ENCODE measurements around the gene FRRS1L.

FRRS1L gene

GRCh38 chr9:109172935-109173334 lies 5.9 kb upstream of the FRRS1L start:
- DNase-seq, result no peak

- DNase-seq, result no peak
These were observed 4.9 kb upstream of the FRRS1L start for GRCh38 chr9:109171926-109172325.

- DNase-seq, result no peak
These were observed 1.1 kb upstream of the FRRS1L start for GRCh38 chr9:109168170-109168569.

GRCh38 chr9:109167716-109168115 lies 667 bp upstream of the FRRS1L start:
- DNase-seq, result no peak

GRCh38 chr9:109166171-109166770 lies 778 bp downstream of the FRRS1L start:
- no peak for DNase-seq

GRCh38 chr9:109164042-109164441 lies 3.0 kb downstream of the FRRS1L start:
- no peak for DNase-seq

- no peak for DNase-seq
These were observed 3.9 kb downstream of the FRRS1L start for GRCh38 chr9:109163194-109163593.

- no peak for DNase-seq
These were observed 4.4 kb downstream of the FRRS1L start for GRCh38 chr9:109162677-109163076.

- no peak for DNase-seq
These were observed 5.6 kb downstream of the FRRS1L start for GRCh38 chr9:109161471-109161870.

GRCh38 chr9:109159583-109159982 lies 7.5 kb downstream of the FRRS1L start:
- DNase-seq, result no peak

GRCh38 chr9:109158651-109159050 lies 8.4 kb downstream of the FRRS1L start:
- no peak for DNase-seq

- no peak for DNase-seq
These were observed 10.3 kb downstream of the FRRS1L start for GRCh38 chr9:109156708-109157107.

GRCh38 chr9:109150925-109151545 lies 16.0 kb downstream of the FRRS1L start:
- DNase-seq, result no peak

- DNase-seq, result no peak
These were observed 17.3 kb downstream of the FRRS1L start for GRCh38 chr9:109149722-109150121.

GRCh38 chr9:109149089-109149488 lies 18.0 kb downstream of the FRRS1L start:
- DNase-seq, result no peak

- no peak for DNase-seq
These were observed 22.0 kb downstream of the FRRS1L start for GRCh38 chr9:109145051-109145450.

- no peak for DNase-seq
These were observed 23.0 kb downstream of the FRRS1L start for GRCh38 chr9:109143881-109144562.

GRCh38 chr9:109141375-109141774 lies 25.7 kb downstream of the FRRS1L start:
- DNase-seq, result no peak

GRCh38 chr9:109139851-109140250 lies 27.2 kb downstream of the FRRS1L start:
- no peak for DNase-seq

GRCh38 chr9:109138421-109138820 lies 28.6 kb downstream of the FRRS1L start:
- no peak for DNase-seq

GRCh38 chr9:109134167-109134578 lies 32.9 kb downstream of the FRRS1L start:
- DNase-seq, result no peak

GRCh38 chr9:109133533-109133932 lies 33.5 kb downstream of the FRRS1L start:
- no peak for DNase-seq

- DNase-seq, result no peak
These were observed 34.5 kb downstream of the FRRS1L start for GRCh38 chr9:109132567-109133021.

- no peak for DNase-seq
These were observed 37.4 kb downstream of the FRRS1L start for GRCh38 chr9:109129470-109130197.
